PC-9 (cell line): ENCODE measurements around the gene NCS1.

ENCODE experiments used
- CTCF ChIP-seq: fragments of 200-600 bp; sonication (generic); conservative IDR thresholded peaks from 2 replicates; pipeline ENCODE4 v1.6.1; 2017; ENCODE audit warnings: mixed run types, antibody characterized with exemption, mild to moderate bottlenecking, moderate library complexity
- EZH2 ChIP-seq: fragments of 200-600 bp; sonication (generic); IDR thresholded peaks from 2 replicates; pipeline ENCODE4 v1.8.0; 2017; ENCODE audit warnings: antibody characterized with exemption, low read depth

GRCh38 chr9:130193103-130193502 is 20.9 kb downstream of the NCS1 start:
- TF ChIP-seq CTCF (no peak), EZH2 (no peak)
